ENCODE results near the gene HRH3. TPM values are rescaled to one million over a fixed set of nuclear protein-coding genes. Genes with fewer than 3 reads are reported as not detected.

HRH3 gene
- polyA plus RNA-seq, 3 donors = not detected

DNA sequence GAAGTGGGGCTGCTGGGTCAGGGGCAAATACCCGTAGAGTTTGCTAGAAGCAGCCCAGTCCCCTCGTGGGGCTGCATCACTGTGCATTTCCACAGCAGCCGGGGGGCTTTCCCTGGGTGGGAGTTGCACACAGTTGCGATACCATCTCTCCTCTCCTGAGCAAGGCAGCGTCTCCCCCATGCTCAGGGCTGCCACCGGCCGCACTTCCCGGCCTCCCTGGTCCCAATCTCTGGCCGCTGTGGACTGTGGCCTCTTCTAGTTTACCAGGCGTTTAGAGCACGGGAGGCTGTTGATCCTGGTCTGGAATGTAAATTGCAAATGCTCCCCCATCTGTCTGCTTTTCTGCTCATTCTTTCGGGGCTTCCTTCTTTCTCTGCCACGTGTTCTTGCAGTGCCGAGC, 49.3 kb upstream of the HRH3 start:
- no peak overlapping the region for H3K27ac Mint-ChIP-seq
- H3K4me2 ChIP-seq (replicated peaks; ENCODE audit: extremely low read depth, low read length, poor library complexity, severe bottlenecking) = no peak overlapping the region
- H3K4me1 Mint-ChIP-seq = no peaks in the 10 kb centered on the region
- 94% methylated on average over 14 of the region's 14 CpGs for WGBS (ENCODE audit: insufficient coverage)
- no peak overlapping the region for H3K4me3 Mint-ChIP-seq
- H3K27me3 ChIP-seq (ENCODE audit: control insufficient read depth in 2 of 2, insufficient read depth in 2 of 2, low read length in 2 of 2) = no peaks in the 10 kb centered on the region
- no peak overlapping the region for H3K27ac ChIP-seq (ENCODE audit: low read depth in 1 of 2, low read length in 2 of 2)
- no peaks in the 10 kb centered on the region for H3K79me2 ChIP-seq (ENCODE audit: insufficient read depth, low read length)
- H3K9me3 ChIP-seq (replicated peaks in 1 of 2; ENCODE audit: control insufficient read depth in 1 of 2, insufficient read depth in 1 of 2, low read length in 2 of 2) = peaks cover 0 to 2% of the 10 kb centered on the region in 2 donors
- no peak for DNase-seq
- H4K20me1 ChIP-seq (ENCODE audit: insufficient read depth, low read length) = peaks cover 34% of the 10 kb centered on the region
- peaks cover 0 to 3% (median 0%) of the 10 kb centered on the region in 3 donors for H3K27me3 Mint-ChIP-seq (ENCODE audit: low read depth in 3 of 3)
- no peak overlapping the region for H3K9ac ChIP-seq (ENCODE audit: insufficient read depth, low read length, poor library complexity, severe bottlenecking)
- no peak overlapping the region for H2AFZ ChIP-seq (ENCODE audit: insufficient read depth, low read depth, low read length, poor library complexity, severe bottlenecking)
- TF ChIP-seq, protein P1, sequence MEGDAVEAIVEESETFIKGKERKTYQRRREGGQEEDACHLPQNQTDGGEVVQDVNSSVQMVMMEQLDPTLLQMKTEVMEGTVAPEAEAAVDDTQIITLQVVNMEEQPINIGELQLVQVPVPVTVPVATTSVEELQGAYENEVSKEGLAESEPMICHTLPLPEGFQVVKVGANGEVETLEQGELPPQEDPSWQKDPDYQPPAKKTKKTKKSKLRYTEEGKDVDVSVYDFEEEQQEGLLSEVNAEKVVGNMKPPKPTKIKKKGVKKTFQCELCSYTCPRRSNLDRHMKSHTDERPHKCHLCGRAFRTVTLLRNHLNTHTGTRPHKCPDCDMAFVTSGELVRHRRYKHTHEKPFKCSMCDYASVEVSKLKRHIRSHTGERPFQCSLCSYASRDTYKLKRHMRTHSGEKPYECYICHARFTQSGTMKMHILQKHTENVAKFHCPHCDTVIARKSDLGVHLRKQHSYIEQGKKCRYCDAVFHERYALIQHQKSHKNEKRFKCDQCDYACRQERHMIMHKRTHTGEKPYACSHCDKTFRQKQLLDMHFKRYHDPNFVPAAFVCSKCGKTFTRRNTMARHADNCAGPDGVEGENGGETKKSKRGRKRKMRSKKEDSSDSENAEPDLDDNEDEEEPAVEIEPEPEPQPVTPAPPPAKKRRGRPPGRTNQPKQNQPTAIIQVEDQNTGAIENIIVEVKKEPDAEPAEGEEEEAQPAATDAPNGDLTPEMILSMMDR (IDR thresholded peaks at IDR 0.05) = no peak
- no peaks in the 10 kb centered on the region for H3K4me1 ChIP-seq (ENCODE audit: control insufficient read depth in 1 of 2, insufficient read depth in 2 of 2, low read length in 2 of 2)
- peaks cover 0 to 7% (median 5%) of the 10 kb centered on the region in 7 donors for H3K9me3 Mint-ChIP-seq
- H3K36me3 ChIP-seq (replicated peaks in 1 of 2; ENCODE audit: control insufficient read depth in 1 of 2, insufficient read depth in 2 of 2, low read length in 2 of 2) = peaks cover 81 to 89% of the 10 kb centered on the region in 2 donors
- intact Hi-C loops (cut with micrococcal nuclease) = no loop called here
- peaks cover 70 to 85% of the 10 kb centered on the region in 2 donors for H3K36me3 Mint-ChIP-seq
- no peak overlapping the region for H3K4me3 ChIP-seq (replicated peaks in 1 of 3; ENCODE audit: low read depth in 2 of 3, low read length in 3 of 3)

DNA sequence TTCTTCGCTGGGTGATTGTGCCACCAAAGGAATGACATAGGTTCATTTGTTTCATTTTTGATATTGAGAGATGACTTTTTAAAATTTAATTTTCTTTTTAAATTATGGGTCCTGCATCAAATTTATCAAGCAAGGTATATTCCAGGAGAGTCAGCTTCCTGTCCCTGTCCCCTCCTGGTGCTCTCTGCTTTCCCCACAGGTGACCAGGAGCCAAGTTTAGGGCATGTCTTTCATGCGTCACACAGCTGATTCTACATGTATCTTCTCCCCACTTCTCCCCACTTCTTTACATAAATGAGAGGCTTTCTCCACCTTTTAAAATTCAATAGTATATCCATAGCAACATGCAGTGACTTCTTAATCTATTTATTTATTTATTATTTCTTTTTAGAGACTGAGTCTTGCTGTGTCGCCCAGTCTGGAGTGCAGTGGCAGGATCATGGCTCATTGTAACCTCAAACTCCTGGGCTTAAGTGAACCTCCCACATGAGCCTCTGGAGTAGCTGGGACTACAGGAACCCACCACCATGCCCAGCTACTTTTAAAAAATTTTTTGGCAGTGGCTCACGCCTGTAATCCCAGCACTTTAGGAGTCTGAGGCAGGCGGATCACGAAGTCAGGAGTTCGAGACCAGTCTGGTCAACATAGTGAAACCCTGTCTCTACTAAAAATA, 48.3 kb upstream of the HRH3 start:
- H3K4me2 ChIP-seq (replicated peaks; ENCODE audit: extremely low read depth, low read length, poor library complexity, severe bottlenecking) = no peak overlapping the region
- peaks cover 0 to 7% (median 5%) of the 10 kb centered on the region in 7 donors for H3K9me3 Mint-ChIP-seq
- intact Hi-C loops (cut with micrococcal nuclease) = no loop called here
- peaks cover 65 to 85% of the 10 kb centered on the region in 2 donors for H3K36me3 Mint-ChIP-seq
- H3K4me3 ChIP-seq (replicated peaks in 1 of 3; ENCODE audit: low read depth in 2 of 3, low read length in 3 of 3) = no peak overlapping the region
- no peak overlapping the region for H3K4me3 Mint-ChIP-seq
- H3K9ac ChIP-seq (ENCODE audit: insufficient read depth, low read length, poor library complexity, severe bottlenecking) = no peak overlapping the region
- H3K79me2 ChIP-seq (ENCODE audit: insufficient read depth, low read length) = no peaks in the 10 kb centered on the region
- 83% methylated on average over 6 of the region's 7 CpGs for WGBS (ENCODE audit: insufficient coverage)
- peaks cover 29% of the 10 kb centered on the region for H4K20me1 ChIP-seq (ENCODE audit: insufficient read depth, low read length)
- H3K4me1 Mint-ChIP-seq = no peaks in the 10 kb centered on the region
- H3K4me1 ChIP-seq (ENCODE audit: control insufficient read depth in 1 of 2, insufficient read depth in 2 of 2, low read length in 2 of 2) = no peaks in the 10 kb centered on the region
- no peak overlapping the region for H3K27ac ChIP-seq (ENCODE audit: low read depth in 1 of 2, low read length in 2 of 2)
- peak overlapping the region in 2 of 7 donors; percentile 37 to 68 for H3K27ac Mint-ChIP-seq
- TF ChIP-seq, protein P1 (IDR thresholded peaks at IDR 0.05) = no peak
- H3K36me3 ChIP-seq (replicated peaks in 1 of 2; ENCODE audit: control insufficient read depth in 1 of 2, insufficient read depth in 2 of 2, low read length in 2 of 2) = peaks cover 78 to 89% of the 10 kb centered on the region in 2 donors
- peaks cover 0 to 3% (median 0%) of the 10 kb centered on the region in 3 donors for H3K27me3 Mint-ChIP-seq (ENCODE audit: low read depth in 3 of 3)
- no peak for DNase-seq
- no peak overlapping the region for H2AFZ ChIP-seq (ENCODE audit: insufficient read depth, low read depth, low read length, poor library complexity, severe bottlenecking)
- H3K9me3 ChIP-seq (replicated peaks in 1 of 2; ENCODE audit: control insufficient read depth in 1 of 2, insufficient read depth in 1 of 2, low read length in 2 of 2) = peaks cover 0 to 2% of the 10 kb centered on the region in 2 donors
- no peaks in the 10 kb centered on the region for H3K27me3 ChIP-seq (ENCODE audit: control insufficient read depth in 2 of 2, insufficient read depth in 2 of 2, low read length in 2 of 2)

Measured in CD14-positive monocyte (primary cell).